ENCODE measurements around the gene USP37.

USP37 gene, protein sequence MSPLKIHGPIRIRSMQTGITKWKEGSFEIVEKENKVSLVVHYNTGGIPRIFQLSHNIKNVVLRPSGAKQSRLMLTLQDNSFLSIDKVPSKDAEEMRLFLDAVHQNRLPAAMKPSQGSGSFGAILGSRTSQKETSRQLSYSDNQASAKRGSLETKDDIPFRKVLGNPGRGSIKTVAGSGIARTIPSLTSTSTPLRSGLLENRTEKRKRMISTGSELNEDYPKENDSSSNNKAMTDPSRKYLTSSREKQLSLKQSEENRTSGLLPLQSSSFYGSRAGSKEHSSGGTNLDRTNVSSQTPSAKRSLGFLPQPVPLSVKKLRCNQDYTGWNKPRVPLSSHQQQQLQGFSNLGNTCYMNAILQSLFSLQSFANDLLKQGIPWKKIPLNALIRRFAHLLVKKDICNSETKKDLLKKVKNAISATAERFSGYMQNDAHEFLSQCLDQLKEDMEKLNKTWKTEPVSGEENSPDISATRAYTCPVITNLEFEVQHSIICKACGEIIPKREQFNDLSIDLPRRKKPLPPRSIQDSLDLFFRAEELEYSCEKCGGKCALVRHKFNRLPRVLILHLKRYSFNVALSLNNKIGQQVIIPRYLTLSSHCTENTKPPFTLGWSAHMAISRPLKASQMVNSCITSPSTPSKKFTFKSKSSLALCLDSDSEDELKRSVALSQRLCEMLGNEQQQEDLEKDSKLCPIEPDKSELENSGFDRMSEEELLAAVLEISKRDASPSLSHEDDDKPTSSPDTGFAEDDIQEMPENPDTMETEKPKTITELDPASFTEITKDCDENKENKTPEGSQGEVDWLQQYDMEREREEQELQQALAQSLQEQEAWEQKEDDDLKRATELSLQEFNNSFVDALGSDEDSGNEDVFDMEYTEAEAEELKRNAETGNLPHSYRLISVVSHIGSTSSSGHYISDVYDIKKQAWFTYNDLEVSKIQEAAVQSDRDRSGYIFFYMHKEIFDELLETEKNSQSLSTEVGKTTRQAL

DNA sequence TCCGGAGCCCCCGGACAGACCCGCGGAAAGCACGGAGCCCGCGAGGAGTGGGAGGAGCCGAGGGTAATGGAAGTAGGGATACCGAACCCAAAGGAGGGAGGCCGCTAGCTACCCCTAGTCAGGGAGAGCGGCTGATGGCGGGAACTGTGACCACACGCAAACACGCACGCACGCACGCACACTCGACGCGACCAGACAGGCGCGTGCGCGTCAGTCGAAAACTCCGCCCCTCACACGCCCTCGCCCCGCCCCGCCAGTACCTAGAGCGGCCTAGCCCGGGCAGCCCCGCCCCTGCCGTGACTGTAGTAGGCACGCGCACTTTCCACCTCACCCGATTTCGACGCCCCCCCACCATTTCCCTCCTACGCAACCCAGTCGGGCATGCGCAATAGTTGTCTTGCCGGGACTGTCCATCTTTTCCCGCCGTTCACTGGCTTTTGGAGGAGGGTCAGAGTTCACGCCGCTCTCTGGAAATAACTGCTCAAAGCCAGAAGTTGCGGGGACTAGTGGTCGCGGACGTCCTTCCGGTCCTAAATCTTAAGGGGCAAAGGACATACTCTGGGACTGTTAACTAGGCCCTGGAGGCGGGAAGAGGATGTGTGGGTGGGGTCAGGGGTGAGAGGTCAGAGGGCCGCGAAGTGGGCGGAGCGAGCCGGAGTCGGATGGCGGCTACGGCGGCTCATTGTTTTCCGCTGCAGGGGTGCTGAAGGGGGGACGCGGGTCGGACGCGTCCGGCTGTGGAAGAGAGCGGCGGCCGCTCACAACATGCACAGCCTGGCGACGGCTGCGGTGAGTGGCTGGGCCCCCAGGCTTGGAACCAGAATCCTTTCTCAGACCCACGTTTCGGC, at the start of gene USP37, which contains the start of gene CNOT9:
TSS of gene USP37 (minus strand) at position 162 of the 848 bp plus-strand sequence. CDS start 9,698 bp downstream, outside the sequence.
TSS of gene CNOT9 (plus strand) at position 650 of the 848 bp plus-strand sequence. CDS start at position 766, 116 bp downstream.
- peak; percentile 99 for DNase-seq

DNA sequence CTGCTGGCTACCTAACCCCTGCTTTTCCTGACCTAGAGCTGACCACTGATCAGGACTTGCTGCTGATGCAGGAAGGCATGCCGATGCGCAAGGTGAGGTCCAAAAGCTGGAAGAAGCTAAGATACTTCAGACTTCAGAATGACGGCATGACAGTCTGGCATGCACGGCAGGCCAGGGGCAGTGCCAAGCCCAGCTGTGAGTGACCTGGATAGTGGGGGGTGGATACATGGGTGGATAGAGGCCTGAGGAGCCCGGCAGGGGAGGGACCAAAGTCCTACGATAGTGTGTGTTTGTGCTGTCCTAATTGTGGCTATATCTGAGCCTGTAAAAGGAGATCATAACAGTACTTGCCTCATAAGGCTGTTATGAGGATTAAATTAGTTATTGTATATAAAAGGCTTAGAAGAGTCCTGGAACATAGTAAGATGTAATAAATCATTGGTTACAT, 47.7 kb upstream of the USP37 start:
- no peak for DNase-seq

DNA sequence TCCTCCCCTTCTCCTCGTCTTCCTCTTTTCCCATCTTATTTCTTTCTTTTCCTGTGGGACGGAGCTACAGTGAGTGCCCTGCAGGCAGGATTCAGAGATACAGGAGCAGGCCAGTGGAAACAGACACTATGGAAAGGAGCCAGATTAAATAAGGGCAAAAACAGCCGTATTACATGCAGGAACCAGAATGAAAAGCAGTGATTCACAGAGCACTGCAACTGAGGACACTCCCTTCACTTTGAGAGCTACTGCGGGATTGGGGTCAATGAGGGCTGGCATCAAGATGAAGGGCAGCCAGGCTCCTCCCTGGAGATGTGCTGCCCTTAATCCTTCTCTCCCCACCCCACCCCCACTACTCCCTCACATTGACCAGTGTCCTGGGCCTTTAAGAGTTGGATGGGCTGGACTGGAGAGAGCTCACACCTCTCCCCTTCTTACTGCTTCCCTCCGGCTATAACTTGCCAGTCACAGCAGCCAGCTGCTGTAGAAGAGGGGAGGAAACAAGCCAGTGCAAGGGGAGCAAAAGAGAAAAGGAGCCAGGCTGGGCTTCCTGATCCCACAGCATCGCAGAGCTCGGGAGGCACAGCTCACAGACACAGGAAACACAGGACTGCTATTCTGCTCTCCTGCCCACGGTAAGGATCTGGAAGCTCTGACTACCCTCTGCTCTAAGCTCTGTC, 39.4 kb upstream of the USP37 start, which contains the start of gene PLCD4:
TSS of gene PLCD4 (plus strand) at position 464 of the 680 bp plus-strand sequence. CDS start 7,841 bp downstream, outside the sequence.
- no peak for DNase-seq

DNA sequence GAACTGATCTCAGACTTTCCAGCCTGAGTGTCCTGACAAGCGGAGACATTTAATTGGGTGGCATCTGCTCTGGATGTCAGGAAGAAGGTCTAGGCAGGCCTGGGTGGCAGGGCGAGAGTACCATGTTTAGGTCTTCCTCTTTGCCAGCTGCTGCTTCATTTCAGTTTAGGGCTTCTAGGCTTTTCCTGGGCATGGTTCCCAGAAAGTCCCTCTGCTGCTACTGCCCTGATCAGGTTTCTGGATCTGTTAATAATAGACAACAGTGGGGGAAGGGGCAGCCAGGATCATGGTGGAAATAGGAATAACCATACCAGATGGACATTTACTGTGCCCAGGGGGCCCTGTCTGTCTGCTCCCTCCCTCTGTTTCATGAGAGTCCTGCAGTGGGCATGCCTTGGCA, 37.3 kb upstream of the USP37 start:
- no peak for DNase-seq

DNA sequence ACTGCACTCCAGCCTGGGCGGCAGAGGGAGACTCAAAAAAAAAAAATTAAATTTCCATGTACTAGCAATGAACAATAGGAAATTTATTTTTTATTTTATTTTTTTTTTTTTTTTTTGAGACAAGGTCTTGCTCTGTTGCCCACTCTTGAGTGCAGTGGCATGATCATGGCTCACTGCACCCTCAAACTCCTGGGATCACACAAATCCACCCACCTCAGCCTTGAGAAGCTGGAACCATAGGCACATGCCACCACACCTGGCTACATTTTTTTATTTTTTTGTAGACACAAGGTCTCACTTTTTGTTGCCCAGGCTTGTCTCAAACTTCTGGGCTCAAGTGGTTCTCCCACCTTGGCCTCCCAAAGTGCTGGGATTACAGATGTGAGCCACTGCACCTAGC, 17.4 kb upstream of the USP37 start:
- DNase-seq, result no peak

DNA sequence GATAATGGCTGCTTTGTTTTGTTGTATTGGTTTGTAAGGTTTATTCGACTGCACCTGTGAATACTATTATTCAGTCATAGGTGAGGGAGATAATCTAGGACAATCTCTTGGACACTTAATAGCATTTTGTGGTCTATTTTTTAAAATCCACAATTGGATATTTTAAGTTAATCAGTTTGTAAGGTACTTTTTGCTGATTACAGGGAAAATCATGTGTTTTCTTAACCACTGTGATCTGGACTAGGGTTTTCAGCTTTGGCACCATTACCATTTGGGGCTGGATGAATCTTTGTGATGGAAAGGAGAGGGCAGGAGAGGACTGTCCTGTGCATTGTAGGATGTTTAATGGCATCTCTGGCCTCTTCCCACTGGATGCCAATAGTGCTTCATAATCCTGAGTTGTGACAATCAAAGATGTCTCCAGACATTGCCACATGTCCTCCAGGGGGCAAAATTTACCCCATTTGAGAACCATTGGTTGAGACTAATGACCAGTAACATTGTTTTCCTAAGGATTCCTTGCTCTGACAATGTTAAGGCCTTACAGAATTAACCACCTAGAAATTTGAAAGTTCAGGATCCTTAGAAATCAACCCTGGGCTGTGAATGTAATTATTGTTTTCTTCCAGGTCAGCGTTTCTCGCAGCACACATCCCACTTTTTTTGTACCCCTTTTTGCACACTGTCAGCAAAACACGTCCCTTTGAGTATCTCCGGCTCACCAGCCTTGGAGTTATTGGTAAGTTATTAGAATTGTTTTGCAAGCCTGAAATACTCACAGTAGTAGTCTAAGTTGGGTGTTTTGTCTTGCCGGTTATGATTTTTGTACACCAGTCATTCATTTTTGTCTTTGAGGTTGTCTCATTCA, 16.1 kb upstream of the USP37 start:
- DNase-seq, result no peak

DNA sequence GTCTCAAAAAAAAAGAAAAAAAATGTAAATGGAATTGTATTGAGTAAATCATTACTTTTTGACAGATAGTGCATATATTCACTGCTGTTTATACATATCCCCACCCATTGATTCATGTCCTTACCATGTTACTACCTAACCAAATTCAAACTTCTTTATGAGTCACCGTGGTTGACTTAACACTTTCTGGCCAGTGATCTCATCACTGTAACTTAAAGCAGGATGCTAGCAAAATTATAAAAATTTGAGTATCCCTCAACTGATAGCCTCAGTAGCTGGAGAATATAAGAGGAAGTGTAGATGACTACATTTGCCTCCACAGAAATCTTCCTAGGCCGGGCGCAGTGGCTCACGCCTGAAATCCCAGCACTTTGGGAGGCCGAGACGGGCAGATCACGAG, 13.9 kb upstream of the USP37 start:
- no peak for DNase-seq

DNA sequence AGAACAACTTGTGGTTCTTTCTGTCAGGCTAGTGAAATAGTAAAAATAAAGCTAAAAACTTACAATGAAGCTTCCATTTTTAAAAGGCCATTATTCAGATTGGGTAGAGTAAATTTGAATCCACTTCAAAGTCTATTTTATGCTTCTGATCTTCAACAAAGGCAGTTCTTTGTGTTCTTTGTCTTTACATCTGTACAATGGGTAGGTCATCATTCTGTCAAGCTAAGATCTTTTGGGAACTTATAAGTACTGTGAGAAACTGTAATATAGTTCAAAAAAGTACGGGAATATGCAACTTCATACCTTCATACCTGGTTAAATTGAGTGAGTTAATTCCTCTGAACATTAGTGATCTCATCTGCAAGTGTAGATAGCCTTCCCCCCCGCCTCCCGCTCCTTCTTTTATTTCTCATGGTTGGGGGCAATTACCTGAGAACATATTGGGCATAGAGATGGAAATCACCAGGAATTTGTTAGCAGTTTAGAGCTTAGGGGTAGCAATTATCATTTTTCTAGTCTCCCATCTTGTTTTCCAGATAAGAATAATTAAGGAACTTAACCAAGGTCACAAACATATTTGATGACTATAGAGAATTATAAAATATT, 10.2 kb upstream of the USP37 start:
- DNase-seq, result no peak

DNA sequence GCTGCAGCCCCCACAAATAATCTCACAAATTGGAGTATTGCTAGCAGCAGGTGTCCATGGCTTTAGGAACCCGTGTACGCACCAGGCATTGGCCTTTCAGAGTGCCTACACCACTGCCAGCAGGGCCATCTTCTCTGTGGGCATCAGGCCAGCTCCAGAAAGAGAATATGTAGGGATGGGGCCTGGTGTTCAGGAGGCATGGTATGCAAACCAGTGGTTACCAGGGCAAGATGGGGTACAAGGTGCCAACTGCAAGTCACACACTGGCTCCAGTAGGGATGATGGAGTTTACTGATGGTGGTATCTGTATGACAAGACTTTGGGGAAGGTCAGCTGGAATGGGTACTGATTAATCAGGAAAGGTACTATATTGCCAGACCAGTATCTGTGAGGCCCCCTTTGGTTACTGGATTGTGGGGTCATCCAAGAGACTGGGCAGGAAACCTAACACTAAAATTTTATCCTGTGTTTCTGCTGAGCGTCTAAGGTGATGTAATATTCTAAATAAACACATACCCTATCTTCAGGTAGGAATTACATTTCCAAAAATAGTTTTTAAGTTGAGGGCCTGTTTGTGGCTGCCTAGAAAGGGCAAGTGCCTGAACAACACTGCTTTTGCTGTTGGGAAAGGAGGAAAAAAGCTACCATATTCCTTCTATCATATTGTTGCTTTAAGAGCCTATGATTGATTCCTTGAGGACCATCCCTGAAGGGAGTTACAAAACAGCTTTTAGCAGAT, 9.5 kb upstream of the USP37 start:
- DNase-seq, result no peak

DNA sequence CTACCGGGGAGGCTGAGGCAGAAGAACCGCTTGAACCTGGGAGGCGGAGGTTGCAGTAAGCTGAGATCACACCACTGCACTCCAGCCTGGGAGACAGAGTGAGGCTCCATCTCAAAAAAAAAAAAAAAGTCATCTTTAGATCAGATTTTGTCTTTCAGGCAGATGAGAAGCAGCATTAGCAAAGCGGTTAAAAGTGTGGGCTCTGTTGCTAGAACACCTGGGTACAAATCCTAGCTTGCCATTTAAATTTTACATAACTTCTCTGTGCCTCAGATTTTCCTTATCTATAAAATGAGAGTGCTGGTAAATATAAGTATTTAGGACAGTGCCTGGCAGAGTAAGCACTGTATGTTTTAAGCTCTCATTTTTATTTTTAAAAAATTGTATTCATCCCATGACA, 8.7 kb upstream of the USP37 start:
- no peak for DNase-seq

DNA sequence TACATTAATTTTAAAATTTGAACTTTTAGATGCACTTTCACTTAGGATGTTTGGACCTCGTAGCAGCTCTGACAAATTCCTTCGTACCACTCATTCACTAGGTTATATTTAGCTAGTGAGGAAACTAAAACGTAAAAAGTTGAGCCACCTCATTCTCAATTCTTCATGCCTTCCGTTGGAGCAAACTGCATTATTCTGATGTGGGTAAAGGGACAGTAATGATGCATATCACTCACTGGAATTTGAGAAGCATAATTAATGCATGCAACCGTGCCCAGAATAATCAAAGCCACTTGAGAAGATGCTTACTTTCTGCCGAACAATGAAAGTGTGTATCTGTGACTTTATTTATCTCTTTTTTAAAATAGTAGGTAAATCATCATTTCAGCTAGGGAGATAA, 2.7 kb upstream of the USP37 start:
- no peak for DNase-seq

DNA sequence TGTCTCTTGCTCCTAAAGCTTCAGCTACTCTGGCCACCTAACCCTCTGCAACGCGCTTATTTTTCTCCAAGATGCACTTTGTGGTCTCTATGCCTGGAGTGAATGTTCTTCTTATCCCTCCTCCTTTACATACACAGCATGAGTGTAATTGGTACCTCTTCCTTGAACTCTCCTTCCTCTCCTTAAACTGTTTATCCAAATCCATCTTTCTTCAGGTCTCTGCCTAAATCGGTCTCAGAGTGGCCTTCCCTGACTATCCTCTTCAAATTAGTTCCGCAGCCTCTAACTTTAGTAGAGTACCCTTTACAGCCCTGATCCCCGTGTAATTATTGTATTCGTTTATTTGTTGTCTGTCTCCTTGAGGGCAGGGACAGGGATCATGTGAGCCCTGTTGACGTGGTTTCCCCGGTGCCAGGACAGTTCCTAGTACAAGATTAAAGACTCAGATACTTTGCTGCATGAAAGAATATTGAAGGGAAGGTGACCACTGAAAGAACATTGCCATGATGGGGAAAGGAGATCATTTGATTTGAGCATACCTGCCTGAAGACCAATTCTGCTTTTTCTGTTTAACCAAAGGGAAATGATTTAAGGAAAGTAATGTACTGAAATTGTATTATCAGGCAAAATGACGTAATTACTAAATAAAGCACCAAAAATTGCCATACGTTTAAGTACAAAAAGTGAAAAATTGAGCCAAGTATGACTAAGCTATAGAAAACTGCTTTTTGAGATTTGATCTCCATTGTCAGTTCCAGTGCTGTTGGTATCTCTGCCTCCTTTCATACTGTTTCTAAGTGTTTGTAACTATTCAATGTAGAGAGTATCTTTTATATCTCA, 1.7 kb upstream of the USP37 start:
- peak; percentile 38 for DNase-seq

DNA sequence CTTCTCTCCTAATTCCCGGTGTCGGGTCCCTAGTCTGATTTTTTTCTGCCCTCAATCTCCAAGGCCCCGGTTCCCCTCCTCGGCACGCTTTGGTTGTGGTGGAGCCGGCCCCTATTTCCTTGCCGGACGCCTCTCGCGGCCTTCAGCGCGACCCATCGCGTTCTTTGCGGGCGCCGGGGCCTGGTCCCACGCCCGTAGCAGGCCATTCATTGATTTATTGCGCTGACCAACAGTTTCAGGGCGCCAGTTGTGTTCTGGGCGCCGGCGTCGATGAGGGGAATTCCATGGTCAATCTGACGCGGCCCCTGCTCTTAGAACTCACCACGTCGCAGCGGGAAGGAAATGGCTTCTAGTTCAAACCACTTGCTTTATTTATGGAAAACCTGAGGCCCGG, 884 bp upstream of the USP37 start:
- peak; percentile 75 for DNase-seq

DNA sequence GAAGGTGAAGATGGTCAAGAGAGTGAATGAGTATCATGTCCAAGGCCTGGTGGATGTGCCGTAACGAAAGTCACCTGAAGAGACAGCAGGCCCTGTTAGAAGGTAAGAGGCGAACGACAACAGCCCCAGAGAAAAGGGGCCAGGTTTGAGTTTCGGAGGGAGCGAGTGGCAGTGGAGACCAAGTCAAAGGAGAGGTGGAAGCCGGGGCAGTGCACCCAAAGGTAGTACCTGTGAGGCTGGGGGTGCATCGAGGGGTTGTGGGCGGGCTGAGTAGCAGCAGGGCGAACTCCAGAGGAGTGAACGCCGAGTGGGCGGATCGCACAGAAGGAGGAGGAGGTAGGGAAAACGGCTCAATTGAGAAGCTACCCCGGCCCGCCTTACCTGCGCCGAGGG, 358 bp downstream of the USP37 start:
- no peak for DNase-seq

DNA sequence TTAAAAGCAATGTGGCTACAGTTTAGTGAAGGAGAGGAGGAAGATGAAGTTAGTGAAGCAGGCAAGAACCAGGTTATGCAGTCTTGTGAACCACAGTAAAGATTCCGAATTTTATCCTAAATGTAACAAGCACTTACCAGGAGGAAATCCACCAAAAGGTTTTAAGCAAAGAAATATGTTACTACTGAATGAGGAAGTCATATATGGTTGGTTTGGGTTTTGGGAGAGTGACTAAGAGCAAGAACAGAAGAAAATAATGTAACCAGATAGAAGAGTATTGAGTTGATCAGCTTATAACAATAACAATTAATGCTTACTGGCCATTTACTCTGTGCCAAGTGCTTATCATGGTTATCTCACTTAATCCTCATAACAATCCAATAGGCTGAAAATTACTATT, 1.9 kb downstream of the USP37 start:
- no peak for DNase-seq

DNA sequence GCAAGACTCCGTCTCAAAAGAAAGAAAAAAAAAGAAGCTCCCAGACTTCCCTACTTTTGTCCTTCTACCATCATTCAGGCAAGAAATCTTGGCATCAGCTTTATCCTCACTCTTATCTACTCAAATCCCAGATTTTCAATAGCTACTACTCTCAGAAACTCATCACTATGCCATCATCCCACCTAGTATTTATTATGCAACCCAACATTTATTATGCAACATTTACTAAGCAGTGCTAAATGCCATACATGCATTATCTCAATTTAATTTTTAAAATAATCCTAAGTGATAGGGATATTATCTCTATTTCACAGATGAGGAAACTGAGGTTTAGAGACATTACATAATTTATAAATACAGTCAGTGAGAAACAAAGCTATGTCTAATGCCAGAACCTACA, 4.1 kb downstream of the USP37 start:
- DNase-seq, result no peak

DNA sequence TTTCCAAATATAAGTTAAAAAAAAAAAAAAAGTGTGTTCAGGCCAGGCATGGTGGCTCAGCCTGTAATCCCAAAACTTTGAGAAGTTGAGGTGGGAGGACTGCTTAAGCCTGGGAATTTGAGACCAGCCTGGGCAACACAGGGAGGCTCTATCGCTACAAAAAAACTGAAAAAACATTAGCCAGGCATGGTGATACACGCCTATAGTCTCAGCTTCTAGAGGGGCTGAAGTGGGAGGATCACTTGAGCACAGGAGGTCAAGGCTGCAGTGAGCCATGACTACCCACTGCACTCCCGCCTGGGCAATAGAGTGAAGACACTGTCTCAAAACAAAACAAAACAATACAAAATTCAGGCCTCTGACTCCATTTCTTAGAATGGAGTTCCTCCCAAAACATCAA, 9.2 kb downstream of the USP37 start:
- DNase-seq, result no peak

DNA sequence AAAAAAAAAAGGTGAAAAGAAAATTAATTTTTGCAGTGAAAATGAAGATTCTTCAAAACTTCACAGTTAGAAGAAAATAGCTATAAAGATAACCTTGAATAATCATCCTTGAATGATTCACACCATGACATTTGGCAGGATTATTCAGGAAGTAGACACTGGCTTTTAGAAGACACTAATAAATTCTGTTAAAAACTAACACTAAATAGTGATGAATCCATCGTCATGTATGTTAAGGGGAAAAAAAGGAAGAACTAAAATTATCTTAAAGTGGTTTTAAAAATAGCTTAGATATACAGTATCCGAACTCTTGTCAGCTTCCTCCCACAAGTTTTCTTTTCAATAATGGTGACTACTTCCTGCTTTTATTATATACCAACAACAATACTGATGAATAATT, 10.2 kb downstream of the USP37 start:
- no peak for DNase-seq

DNA sequence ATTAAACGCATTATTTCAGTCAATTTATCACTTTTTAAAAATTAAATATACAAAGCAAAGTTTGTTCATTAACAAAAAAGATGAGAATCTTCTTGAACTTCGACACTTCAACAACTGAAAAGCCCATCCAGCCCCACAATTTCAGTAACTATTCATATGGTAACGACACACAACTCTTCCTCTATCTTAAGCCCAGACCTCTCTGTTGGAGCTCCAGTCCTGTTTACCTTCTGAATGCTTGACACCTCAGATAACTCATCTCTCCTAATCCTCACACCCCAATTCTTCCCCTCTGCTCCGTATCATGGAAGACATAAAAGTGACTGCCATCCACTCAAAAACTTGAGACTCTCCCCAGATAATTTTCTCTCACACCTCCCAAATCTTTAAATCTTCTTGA, 12.6 kb downstream of the USP37 start:
- DNase-seq, result no peak

Measured in CD4-positive, alpha-beta T cell treated with Interleukin-15 for 1 hour (primary cell).